Upper lobe of left lung (tissue), 4 donors: ENCODE data around the gene EGR2.

Experiments
- CTCF ChIP-seq, 6 experiments: fragments of 450-650 bp in 4 of 6; fragments of 200-600 bp in 2 of 6; sonication (generic) in 2 of 6; IDR thresholded peaks; one replicate each; pipeline ENCODE4 v1.5.1; 2016 to 2019; ENCODE audit warnings: antibody characterized with exemption in 6 of 6
- POLR2A ChIP-seq, 4 donors: fragments of 450-650 bp; IDR thresholded peaks; one replicate each; pipeline ENCODE4 v1.5.1; 2016 to 2017; ENCODE audit warnings: antibody characterized with exemption in 4 of 4, mild to moderate bottlenecking in 2 of 4
- POLR2AphosphoS5 ChIP-seq, 2 donors: sonication (generic); formaldehyde crosslinking; IDR thresholded peaks; one replicate each; pipeline ENCODE4 v1.5.1; 2017; ENCODE audit warnings: antibody characterized with exemption in 2 of 2

GRCh38 chr10:62765726-62766125, 50.4 kb downstream of the EGR2 start:
- no peak for TF ChIP-seq CTCF (IDR thresholded peaks at IDR 0.05)
- no peak for TF ChIP-seq POLR2AphosphoS5 (IDR thresholded peaks at IDR 0.05)
- TF ChIP-seq POLR2A (IDR thresholded peaks at IDR 0.05): no peak
